GM12878 (cell line): ENCODE results near the gene FBRSL1. TPM values are rescaled to one million over a fixed set of nuclear protein-coding genes. Genes with fewer than 3 reads are reported as not detected.

Source experiments
- ATAC-seq: fragments of 200-7000 bp; cut with Tn5 transposase; 3 replicates; pipeline ENCODE4 v1.9.1; 2020; ENCODE audit warnings: mild to moderate bottlenecking, moderate library complexity
- BruUV-seq: library from RNA; stranded (reverse); fragments of 400-500 nt; replicated peaks from 2 replicates; lab custom pipeline; 2021; lab: Mats Ljungman, UMichigan
- CTCF ChIA-PET: fragments of 300-600 bp; sonication (Branson Sonifier 250); formaldehyde crosslinking; extraction: SDS; loops from one replicate; lab custom pipeline; 2021; ENCODE audit warnings: inconsistent platforms; lab: Yijun Ruan, JAX
- POLR2A ChIA-PET: fragments of 350-600 bp; formaldehyde crosslinking; extraction: SDS; loops from one replicate; lab custom pipeline; 2021; ENCODE audit warnings: inconsistent platforms; lab: Charles Lee
- RAD21 ChIA-PET: fragments of 300-600 bp; sonication (Branson Sonifier 250); formaldehyde crosslinking; loops from one replicate; lab custom pipeline; 2023; ENCODE audit warnings: antibody characterized with exemption; ENCODE audit not compliant: unreplicated experiment; lab: Charles Lee
- SMC1A ChIA-PET: fragments of 300-600 bp; sonication (Branson Sonifier 250); formaldehyde crosslinking; loops from one replicate; lab custom pipeline; 2023; ENCODE audit not compliant: unreplicated experiment, uncharacterized antibody; lab: Charles Lee
- DNase-seq: peaks from one replicate; pipeline ENCODE4 v3.0.0-alpha.2; 2011; ENCODE audit warnings: low read depth, low spot score
- FAIRE-seq: peaks from 3 replicates; lab custom pipeline; 2011; peaks lifted over from hg19 to GRCh38; lab: Jason Lieb, UNC
- H2AFZ ChIP-seq: 2 replicates; pipeline ENCODE4 v1.6.0; 2011; ENCODE audit warnings: low read depth, low read length, control low read depth; ENCODE audit not compliant: control insufficient read depth
- H3K27ac ChIP-seq: 2 replicates; pipeline ENCODE4 v1.5.1; 2011; ENCODE audit warnings: control low read depth; ENCODE audit not compliant: control insufficient read depth, insufficient read depth
- H3K27me3 ChIP-seq, 2 experiments: replicated peaks in 1 of 2; 2 replicates each; pipeline versions ENCODE4 v1.6.0 to v1.6.1; 2011; ENCODE audit warnings: low read length in 1 of 2; ENCODE audit not compliant: control insufficient read depth in 2 of 2, insufficient read depth in 2 of 2
- H3K36me3 ChIP-seq, 2 experiments: 2 replicates each; pipeline ENCODE4 v1.5.1; 2011; ENCODE audit warnings: low read length in 1 of 2; ENCODE audit not compliant: control insufficient read depth in 2 of 2, insufficient read depth in 2 of 2
- H3K4me1 ChIP-seq: 2 replicates; pipeline ENCODE4 v1.6.1; 2011; ENCODE audit warnings: mild to moderate bottlenecking, low read length, moderate library complexity, mixed read lengths; ENCODE audit not compliant: control insufficient read depth, insufficient read depth
- H3K4me2 ChIP-seq: 2 replicates; pipeline ENCODE4 v1.6.0; 2011; ENCODE audit warnings: control low read depth; ENCODE audit not compliant: control insufficient read depth, insufficient read depth
- H3K4me3 ChIP-seq: fragments of 200-600 bp; sonication (generic); 2 replicates; pipeline ENCODE4 v1.5.1; 2016
- H3K79me2 ChIP-seq: 2 replicates; pipeline ENCODE4 v1.6.0; 2011; ENCODE audit warnings: low read length; ENCODE audit not compliant: control insufficient read depth, insufficient read depth
- H3K9ac ChIP-seq: 2 replicates; pipeline ENCODE4 v1.8.0; 2011; ENCODE audit warnings: low read length, control low read depth, mixed read lengths; ENCODE audit not compliant: control insufficient read depth, insufficient read depth
- H3K9me3 ChIP-seq: replicated peaks from 3 replicates; pipeline ENCODE4 v1.5.1; 2011; ENCODE audit warnings: mild to moderate bottlenecking, low read length; ENCODE audit not compliant: control insufficient read depth, insufficient read depth
- H4K20me1 ChIP-seq: 2 replicates; pipeline ENCODE4 v1.6.0; 2011; ENCODE audit not compliant: control insufficient read depth, insufficient read depth
- BHLHE40 ChIP-seq, 2 experiments: fragments of 450-650 bp in 1 of 2; IDR thresholded peaks; 2 replicates each; pipeline ENCODE4 v1.6.1; 2011 to 2017; ENCODE audit warnings: low read depth in 2 of 2, borderline replicate concordance in 1 of 2, improper control_type of control experiment in 1 of 2, low read length in 1 of 2, mild to moderate bottlenecking in 1 of 2
- CREB1 ChIP-seq: IDR thresholded peaks from 2 replicates; pipeline ENCODE4 v1.6.1; 2012; ENCODE audit warnings: low read depth, mild to moderate bottlenecking, inconsistent platforms
- DPF2 ChIP-seq: fragments of 450-650 bp; IDR thresholded peaks from 2 replicates; pipeline ENCODE4 v1.6.1; 2017; ENCODE audit warnings: mild to moderate bottlenecking
- EGR1 ChIP-seq, 2 experiments: IDR thresholded peaks; 1 replicate in 1 of 2; 2 replicates in 1 of 2; pipeline ENCODE4 v1.6.1; 2011 to 2012; ENCODE audit warnings: low read depth in 2 of 2, low read length in 2 of 2, borderline replicate concordance in 1 of 2, mild to moderate bottlenecking in 1 of 2, moderate library complexity in 1 of 2
- IKZF1 ChIP-seq: fragments of 450-650 bp; conservative IDR thresholded peaks from 2 replicates; pipeline ENCODE4 v1.6.1; 2017; ENCODE audit warnings: antibody characterized with exemption, mild to moderate bottlenecking
- LARP7 ChIP-seq: fragments of 450-650 bp; IDR thresholded peaks from 2 replicates; pipeline ENCODE4 v1.6.1; 2017; ENCODE audit warnings: mild to moderate bottlenecking
- RUNX3 ChIP-seq: IDR thresholded peaks from 2 replicates; pipeline ENCODE4 v1.6.1; 2012; ENCODE audit warnings: low read length, inconsistent platforms
- SMC3 ChIP-seq: IDR thresholded peaks from 2 replicates; pipeline ENCODE4 v1.6.1; 2011; ENCODE audit warnings: low read length, improper control_type of control experiment, borderline replicate concordance
- WGBS: methylation state at CpG from one replicate; pipeline ENCODE4 v1.1.6; 2016; ENCODE audit warnings: low lambda C conversion rate; ENCODE audit not compliant: insufficient replicate concordance, insufficient coverage; ENCODE audit errors: missing lambda C conversion rate; 5-methylcytosine and 5-hydroxymethylcytosine counted together
- in situ Hi-C: fragments of 300-500 bp; cut with MboI; formaldehyde crosslinking; loops from 9 replicates; pipeline ENCODE4 v1.14.3; 2018; ENCODE audit warnings: mixed read lengths
- intact Hi-C: fragments of 100-400 bp; cut with micrococcal nuclease; formaldehyde crosslinking; loops from one replicate; pipeline ENCODE4 v1.14.2; 2022; ENCODE audit not compliant: unreplicated experiment
- polyA plus RNA-seq, 11 experiments: library from polyadenylated mRNA; depleted of rRNA in 4 of 11; unstranded in 6 of 11; stranded (reverse) in 5 of 11; fragments of >200 nt; fragmentation: Nextera tagmentation in 4 of 11; fragmentation: Illumina TruSeq in 1 of 11; extraction: Ambion mirVana in 4 of 11; extraction: Trizol in 1 of 11; gene quantifications; 1 replicate in 1 of 11; 2 replicates in 10 of 11; pipeline versions ENCODE4 v1.2.1 to v1.2.3, GENCODE V29; 2011 to 2016; ENCODE audit warnings: inconsistent platforms in 2 of 11, missing spikeins in 2 of 11, low read depth in 1 of 11
- total RNA-seq, 4 experiments: library from RNA; depleted of rRNA in 3 of 4; stranded (reverse); fragments of >200 nt in 3 of 4; fragmentation: Illumina TruSeq in 1 of 4; extraction: Trizol in 1 of 4; gene quantifications; 2 replicates each; pipeline versions ENCODE4 v1.2.1 to v1.2.3, GENCODE V29; 2013 to 2021
- TF ChIP-seq, protein P1 (sequence below): fragments of 450-650 bp; IDR thresholded peaks from 2 replicates; pipeline ENCODE4 v1.6.1; 2017; ENCODE audit warnings: mild to moderate bottlenecking
- TF ChIP-seq, protein P2 (sequence below): fragments of 450-650 bp; formaldehyde crosslinking; IDR thresholded peaks from 2 replicates; pipeline ENCODE4 v1.4.0; 2022; ENCODE audit warnings: mild to moderate bottlenecking, moderate library complexity

The FBRSL1 gene
- total and polyA plus RNA-seq, 10 of the 15 experiments (the other 5 are each of a cell fraction or from before 2014, with no cell fraction given): 0.19 to 55.1 (median 4.1) TPM

DNA sequence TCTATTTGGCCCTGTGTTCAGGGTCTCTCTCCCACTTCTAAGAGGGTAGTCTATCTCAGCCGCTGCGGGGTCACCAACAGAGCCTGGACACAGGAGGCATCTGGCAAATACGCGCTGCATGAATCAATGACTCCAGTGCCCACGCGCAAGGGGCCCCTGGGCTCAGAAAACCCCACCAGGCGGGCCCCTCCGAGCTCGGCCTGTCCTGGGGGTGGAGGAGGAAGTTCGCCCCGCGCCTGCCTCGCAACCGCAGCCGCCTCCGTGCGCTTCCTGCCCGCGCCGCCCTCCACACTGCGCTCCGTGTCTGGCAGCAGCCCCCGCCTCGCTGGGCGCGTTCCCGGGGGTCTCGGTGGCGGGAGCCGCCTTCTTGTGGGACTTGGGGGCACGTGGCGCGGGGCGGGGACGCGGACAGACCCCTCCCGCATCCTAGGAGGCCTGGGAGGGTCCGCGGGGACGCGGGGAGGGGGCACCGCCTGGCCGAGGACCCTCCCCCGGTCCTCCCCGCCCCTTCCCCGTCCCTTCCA lies 811 bp upstream of the FBRSL1 start:
- peak overlapping the region; percentile 96 for H3K4me2 ChIP-seq
- peaks cover 35% of the 10 kb centered on the region for H3K79me2 ChIP-seq
- peak; percentile 31 for ATAC-seq
- intact Hi-C loops: no loop called here
- peak overlapping the region; percentile 56; the same call in 1 of the 2 replicates for H2AFZ ChIP-seq
- TF ChIP-seq, protein P1, sequence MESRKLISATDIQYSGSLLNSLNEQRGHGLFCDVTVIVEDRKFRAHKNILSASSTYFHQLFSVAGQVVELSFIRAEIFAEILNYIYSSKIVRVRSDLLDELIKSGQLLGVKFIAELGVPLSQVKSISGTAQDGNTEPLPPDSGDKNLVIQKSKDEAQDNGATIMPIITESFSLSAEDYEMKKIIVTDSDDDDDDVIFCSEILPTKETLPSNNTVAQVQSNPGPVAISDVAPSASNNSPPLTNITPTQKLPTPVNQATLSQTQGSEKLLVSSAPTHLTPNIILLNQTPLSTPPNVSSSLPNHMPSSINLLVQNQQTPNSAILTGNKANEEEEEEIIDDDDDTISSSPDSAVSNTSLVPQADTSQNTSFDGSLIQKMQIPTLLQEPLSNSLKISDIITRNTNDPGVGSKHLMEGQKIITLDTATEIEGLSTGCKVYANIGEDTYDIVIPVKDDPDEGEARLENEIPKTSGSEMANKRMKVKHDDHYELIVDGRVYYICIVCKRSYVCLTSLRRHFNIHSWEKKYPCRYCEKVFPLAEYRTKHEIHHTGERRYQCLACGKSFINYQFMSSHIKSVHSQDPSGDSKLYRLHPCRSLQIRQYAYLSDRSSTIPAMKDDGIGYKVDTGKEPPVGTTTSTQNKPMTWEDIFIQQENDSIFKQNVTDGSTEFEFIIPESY: no peak
- TF ChIP-seq CREB1 (0 out of 2 replicates have a peak, but pooled peaks have one; percentile 29), IKZF1 (0 out of 2 replicates have a peak, but pooled peaks have one; percentile 32), EGR1 (IDR thresholded peaks at IDR 0.05; ENCODE audit: borderline replicate concordance in 1 of 2, low read depth in 2 of 2, low read length in 2 of 2) (peak in 1 of 2 experiments; percentile 68; a peak in 2 of 3 replicates), DPF2 (0 out of 2 replicates have a peak, but pooled peaks have one; percentile 59), SMC3 (no peak), BHLHE40 (IDR thresholded peaks at IDR 0.05; ENCODE audit: borderline replicate concordance in 1 of 2, low read depth in 2 of 2, low read length in 1 of 2) (peak in 1 of 2 experiments; percentile 68; a peak in 2 of 4 replicates), LARP7 (0 out of 2 replicates have a peak, but pooled peaks have one; percentile 4), RUNX3 (peak; percentile 70)
- TF ChIP-seq, protein P2, sequence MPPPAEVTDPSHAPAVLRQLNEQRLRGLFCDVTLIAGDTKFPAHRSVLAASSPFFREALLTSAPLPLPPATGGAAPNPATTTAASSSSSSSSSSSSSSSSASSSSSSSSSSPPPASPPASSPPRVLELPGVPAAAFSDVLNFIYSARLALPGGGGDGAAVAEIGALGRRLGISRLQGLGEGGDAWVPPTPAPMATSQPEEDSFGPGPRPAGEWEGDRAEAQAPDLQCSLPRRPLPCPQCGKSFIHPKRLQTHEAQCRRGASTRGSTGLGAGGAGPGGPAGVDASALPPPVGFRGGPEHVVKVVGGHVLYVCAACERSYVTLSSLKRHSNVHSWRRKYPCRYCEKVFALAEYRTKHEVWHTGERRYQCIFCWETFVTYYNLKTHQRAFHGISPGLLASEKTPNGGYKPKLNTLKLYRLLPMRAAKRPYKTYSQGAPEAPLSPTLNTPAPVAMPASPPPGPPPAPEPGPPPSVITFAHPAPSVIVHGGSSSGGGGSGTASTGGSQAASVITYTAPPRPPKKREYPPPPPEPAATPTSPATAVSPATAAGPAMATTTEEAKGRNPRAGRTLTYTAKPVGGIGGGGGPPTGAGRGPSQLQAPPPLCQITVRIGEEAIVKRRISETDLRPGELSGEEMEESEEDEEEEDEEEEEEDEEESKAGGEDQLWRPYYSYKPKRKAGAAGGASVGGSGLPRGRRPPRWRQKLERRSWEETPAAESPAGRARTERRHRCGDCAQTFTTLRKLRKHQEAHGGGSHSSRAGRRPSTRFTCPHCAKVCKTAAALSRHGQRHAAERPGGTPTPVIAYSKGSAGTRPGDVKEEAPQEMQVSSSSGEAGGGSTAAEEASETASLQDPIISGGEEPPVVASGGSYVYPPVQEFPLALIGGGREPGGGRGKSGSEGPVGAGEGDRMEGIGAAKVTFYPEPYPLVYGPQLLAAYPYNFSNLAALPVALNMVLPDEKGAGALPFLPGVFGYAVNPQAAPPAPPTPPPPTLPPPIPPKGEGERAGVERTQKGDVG (CRISPR knock-in tag): no peak
- TF ChIP-seq, all 136 proteins: peak for 7
- Histone ChIP-seq H3K4me3 (peak overlapping the region; percentile 71), H4K20me1 (no peaks in the 10 kb centered on the region), H3K36me3 (no peaks in the 10 kb centered on the region; a peak in 1 of 4 replicates), H3K9ac (peak overlapping the region; percentile 54; the same call in 1 of the 2 replicates), H3K9me3 (no peaks in the 10 kb centered on the region), H3K27me3 (no peaks in the 10 kb centered on the region), H3K4me1 (peaks cover 37% of the 10 kb centered on the region), H3K27ac (peak overlapping the region; percentile 31; the same call in 1 of the 2 replicates)
- BruUV-seq: no TSS peak
- ChIA-PET POLR2A (interaction anchor here (0.5 kb wide), 1 partner anchor 561 kb away, joined by 3 read pairs; no protein-coding TSS in a partner anchor), RAD21 (no interaction called here), SMC1A (no interaction called here), CTCF (no interaction called here)
- no peak for FAIRE-seq
- in situ Hi-C loops: no loop called here
- DNase-seq: no peak
- under 1% methylated on average over 16 of the region's 46 CpGs for WGBS
